Glomerular endothelial cell (primary cell): Measurements from ENCODE around the gene LIFR. TPM values are rescaled to one million over a fixed set of nuclear protein-coding genes. Genes with fewer than 3 reads are reported as not detected.

Experiments used
- DNase-seq: peaks from one replicate; pipeline ENCODE4 v3.0.0-alpha.2; 2011; ENCODE audit warnings: low read depth, low spot score; ENCODE audit errors: extremely low read depth
- total RNA-seq: library from RNA; depleted of rRNA; stranded (reverse); fragments of >200 nt; gene quantifications from 2 replicates; pipeline ENCODE4 v1.2.3, GENCODE V29; 2015

Gene LIFR
- total RNA-seq, 1 donor from 2014 or later: 28.8 TPM

DNA sequence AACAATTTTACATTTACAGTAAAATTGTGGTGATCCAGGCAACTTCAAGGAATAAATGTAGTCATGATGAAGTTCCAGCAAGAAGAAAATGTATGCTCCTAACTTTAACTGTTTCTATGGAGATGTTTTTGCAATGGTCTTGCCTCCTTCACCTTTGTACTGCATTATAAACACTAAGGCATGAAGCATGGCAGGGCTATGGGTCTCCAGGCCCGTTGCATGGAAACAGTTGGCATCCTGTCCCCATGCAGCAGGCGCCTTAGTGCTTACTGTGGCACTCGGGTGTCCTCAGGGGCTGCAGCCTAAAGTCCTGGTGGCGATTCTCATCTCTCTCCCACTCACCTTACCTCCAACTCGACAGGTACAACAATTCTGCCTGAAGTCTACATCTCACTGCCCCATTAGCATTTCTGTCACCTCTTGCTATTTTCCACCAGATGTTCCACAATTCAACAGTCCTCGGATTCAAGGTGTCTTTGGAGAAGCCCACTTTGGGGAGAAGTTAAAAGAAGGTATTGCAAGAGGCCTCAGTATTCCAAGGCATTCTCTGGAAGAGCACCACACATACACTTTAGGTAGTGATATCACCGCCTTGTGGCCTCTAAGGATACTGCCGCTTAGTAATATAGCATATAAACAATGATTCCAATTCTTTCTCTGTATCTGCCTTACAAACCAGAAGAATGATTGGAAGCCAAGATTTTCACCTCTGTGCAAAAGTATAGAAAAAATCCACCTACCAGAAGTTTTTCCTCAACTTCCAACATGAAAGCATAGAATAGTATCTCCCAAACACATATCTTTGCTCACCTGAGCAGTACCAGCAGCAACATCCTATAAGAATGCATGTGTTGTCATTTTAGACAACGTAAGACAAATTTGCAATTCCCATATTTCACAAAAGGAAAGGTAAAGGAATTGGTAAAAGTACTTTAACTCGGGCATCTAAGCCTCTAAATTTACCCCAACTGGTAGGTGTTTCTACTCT is 5.1 kb downstream of the LIFR start:
- no peak for DNase-seq

- no peak for DNase-seq
Observed at GRCh38 chr5:38548064-38548759, 8.2 kb downstream of the LIFR start.

DNA sequence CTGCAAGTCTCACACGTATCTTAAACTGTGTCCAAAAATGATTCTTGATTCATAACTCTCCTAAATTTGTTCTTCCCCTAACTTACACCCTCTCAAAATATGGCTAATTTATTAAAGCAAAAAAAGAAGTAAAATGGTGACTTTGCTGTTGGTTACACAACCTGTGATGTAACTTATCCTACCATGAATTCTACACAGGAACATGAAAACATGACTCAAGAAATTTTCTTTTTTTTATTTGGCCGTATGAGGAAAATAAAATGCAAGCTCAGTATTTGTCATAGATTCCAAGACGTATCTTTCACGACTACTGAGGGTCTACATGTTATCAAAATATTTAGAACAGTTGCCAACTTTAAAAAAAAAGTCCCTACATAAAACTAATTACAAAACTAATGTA is 9.2 kb downstream of the LIFR start:
- no peak for DNase-seq

DNA sequence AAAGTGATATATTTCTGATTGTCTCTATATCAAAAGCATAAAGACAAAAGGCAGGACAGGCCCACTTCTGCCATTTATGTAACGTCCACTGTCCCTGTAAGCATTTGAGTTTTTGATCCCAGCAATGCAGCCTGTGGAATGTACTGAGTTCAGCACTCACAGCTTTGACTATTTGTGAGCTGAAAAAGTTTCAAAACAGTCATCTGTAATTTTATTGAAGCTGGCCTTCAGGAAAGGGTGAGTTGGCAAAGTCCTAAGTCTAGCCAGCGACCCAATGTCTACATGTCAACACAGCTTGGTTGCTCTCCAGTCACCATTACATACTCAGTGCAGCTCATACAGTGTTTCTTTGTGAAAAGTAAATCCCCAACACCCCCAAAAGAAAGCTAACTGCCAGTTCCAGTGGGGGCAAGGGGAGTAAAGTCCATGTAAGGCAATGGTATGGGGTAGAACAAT is 9.7 kb downstream of the LIFR start:
- no peak for DNase-seq

GRCh38 chr5:38543886-38544285 is 12.6 kb downstream of the LIFR start:
- DNase-seq: no peak

GRCh38 chr5:38543074-38543473 is 13.4 kb downstream of the LIFR start:
- DNase-seq: no peak

DNA sequence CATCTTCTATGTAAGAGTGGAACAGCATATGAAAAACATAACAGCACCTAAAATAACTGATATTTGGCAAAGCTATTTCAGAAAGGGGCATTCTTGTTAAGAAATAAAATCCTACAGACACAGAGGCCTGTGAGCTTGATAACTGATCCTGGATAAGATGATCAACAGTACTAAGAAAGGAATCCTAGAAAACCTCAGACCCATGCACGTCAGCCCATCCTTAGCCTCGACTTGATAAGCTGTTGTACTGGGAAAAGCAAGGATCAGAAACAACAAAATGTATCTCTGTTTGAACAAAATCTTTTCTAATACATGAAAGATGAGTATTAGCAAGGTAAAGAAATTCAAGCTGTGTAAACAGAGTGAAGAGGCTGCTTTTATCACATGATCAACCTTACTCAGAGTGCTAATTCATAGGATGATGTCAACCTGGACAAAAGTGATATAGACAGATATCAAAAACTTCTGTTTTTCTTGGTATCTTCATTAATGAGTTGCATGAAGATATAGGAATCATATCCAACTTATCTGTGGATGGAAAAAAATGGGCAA is 15.2 kb downstream of the LIFR start:
- DNase-seq: no peak

DNA sequence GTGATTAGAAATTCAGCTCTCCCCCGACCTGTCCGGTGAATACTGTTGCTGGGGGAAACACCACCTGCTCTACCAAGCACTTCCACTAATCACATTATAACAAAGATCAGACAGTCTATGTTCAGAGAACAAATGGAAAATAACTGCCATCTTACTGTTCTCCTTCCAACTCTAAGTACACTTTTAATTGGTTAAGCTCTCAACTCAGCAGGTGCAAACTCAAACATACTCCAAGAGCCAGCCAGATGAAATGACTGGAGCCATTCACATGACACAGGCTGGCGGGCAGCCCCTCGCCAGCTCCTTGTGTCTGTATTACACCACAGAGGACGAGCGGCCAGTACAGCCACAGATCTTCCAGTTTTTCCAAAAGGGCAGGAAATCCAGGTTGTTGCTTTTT is 16.1 kb downstream of the LIFR start:
- no peak for DNase-seq

GRCh38 chr5:38538161-38538560 is 18.3 kb downstream of the LIFR start:
- no peak for DNase-seq

DNA sequence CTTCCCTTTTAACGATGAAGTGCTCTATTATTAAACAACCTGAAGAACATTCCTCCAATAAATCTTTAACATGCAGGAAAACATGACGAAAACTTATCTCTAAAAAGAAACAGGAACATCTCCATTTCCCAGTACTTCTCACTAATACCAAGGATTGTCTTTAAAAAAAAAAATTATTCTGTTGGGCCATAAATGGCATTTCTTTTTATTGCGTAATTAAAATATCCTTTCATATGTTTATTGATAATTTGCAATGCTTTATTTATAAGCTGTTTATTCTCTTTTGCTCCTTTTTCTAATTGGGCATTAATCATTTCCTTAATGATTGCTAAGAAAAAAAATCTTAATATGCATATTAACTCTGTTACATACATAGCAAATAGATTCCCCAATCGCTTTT is 18.9 kb downstream of the LIFR start:
- DNase-seq: no peak

DNA sequence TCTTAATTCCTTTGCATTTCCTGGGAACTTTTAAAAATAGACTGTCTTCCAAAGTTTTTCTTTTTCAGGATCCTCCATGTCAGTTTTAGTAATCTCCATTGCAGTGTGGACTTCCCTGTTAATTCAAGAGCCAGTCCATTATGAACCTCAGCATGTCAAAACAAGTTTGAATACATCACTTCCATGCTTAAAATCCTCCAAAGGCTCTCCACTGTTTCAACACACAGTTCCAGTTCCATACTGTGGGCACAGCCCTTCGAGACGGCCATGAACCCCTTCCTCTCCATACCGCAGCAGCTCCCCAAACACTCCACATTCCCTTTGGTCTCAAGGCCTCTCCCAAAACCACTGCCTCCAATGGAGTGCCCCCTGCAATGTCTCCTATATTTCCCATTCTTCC is 19.5 kb downstream of the LIFR start:
- no peak for DNase-seq

GRCh38 chr5:38535845-38536244 is 20.6 kb downstream of the LIFR start:
- no peak for DNase-seq

- DNase-seq: no peak
Observed at GRCh38 chr5:38535248-38535750, 21.1 kb downstream of the LIFR start.

- no peak for DNase-seq
Observed at GRCh38 chr5:38534156-38534453, 22.3 kb downstream of the LIFR start.

- no peak for DNase-seq
Observed at GRCh38 chr5:38533286-38534155, 22.9 kb downstream of the LIFR start.

DNA sequence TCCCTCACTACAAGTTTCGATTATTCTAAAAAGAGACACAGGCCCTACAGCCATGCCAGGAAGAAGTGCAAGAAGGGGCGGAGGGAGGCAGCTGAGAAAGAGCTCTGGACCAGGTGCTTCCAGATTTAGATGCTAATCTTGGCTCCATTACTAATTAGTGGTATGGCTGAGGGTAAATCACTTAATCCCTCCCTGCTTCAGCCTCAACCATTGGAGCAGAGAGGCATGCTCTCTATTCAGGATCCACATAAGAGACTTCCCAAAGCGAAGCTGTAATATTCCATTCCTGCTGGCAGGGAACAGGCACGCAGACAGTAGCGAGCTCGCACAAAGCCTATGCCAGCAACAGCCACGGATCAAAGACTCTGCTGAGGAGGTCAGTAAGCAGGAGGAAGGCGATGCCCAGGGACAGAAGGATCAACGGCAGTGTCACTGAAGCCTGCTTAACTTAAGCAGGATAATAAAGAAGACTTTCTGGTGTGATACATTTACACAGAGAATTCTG is 24.2 kb downstream of the LIFR start:
- no peak for DNase-seq

- no peak for DNase-seq
Observed at GRCh38 chr5:38531518-38531917, 24.9 kb downstream of the LIFR start.

DNA sequence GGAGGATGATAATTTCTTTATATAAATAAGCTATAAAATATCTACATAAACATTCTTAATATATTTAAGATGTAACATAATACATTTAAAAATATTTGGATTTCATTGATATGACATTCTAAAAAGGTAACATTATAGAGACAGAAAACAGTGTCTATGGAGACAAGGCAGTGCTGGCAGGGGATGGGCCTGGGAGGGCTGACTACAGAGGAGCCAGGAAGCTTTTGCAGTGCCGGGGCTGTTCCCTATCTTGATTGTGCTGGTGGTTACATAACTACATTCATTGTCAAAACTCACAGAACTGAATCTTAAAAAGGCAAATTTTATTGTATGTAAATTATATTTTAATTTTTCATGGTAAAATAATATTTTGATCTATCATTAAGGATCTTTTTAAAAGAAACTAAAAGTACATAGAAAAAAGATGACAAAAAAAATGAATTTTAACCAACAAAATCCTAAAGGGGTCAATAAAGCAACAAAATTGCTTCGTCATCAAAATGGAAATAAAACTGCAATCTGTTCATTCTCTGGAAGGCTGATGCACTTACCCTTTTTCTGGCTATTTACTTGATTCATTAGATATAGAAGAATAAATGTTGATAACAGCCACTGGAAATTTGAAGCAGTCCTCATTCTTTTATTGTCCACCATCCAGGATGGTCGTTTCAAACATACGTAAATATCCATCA is 26.3 kb downstream of the LIFR start:
- DNase-seq: no peak

DNA sequence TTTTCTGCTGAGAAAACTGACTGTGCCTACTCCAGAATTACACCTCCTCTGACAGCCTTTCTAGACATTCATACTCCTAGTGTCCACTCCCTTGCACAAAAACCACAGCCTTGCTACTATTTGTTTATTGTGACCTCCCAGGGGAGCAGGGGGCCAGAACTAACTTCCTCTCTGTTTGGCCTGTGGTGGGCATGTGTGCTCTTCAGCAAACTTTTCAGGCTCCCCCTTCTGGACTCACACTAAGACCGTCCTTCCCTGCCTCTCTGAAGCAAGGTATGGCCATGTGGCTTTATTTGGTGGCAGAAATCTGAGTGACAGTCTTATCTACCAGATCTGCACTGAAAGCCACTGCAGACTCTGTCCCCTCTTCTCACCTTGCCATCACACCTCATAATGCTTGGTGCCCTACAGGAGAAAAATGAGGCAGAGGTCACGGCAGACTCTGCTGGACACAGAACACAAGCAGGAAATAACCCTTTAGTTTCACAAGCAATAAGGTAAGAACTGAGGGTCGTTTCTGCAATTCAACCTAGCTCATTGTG is 28.2 kb downstream of the LIFR start:
- no peak for DNase-seq

DNA sequence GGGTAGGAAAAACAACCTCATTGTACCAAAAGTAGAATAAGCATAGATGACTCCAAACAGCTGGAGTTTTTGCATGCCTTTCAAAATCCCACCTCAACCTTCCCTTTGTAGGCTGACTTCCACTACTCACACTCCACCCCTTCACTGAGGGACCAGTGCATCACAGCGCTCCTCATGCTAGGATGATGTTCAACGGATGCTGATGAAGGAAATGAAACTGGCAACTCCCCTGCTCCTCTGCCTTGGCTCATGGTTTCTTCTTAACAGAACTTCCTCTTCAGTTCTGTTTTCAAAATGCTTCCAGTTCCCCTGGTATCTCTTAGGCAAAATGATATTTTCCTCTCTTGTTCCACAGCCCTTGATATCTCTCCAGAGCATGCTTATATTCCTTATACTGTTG is 29.0 kb downstream of the LIFR start:
- no peak for DNase-seq
